Measurements from ENCODE around the gene GTF2H2C.
A peak's percentile ranks its signal among the peaks of the same experiment; 100 is the strongest.
"Not testable (repeated sequence)": the region's sequence is repeated elsewhere in the genome, so short reads cannot be mapped to it uniquely, and the experiment has no call there.

Gene GTF2H2C

GRCh38 chr5:69531406-69531801, 28.6 kb upstream of the GTF2H2C start:
- no peak overlapping the region for H3K4me3 ChIP-seq (ENCODE audit: control insufficient read depth, low read depth, low read length)
- no peak for TF ChIP-seq CTCF (conservative IDR thresholded peaks at IDR 0.05; ENCODE audit: control insufficient read depth, insufficient read depth, low read depth, low read length)
- DNase-seq (ENCODE audit: low read depth), result no peak

GRCh38 chr5:69537911-69538310, 22.1 kb upstream of the GTF2H2C start:
- H3K4me3 ChIP-seq (ENCODE audit: control insufficient read depth, low read depth, low read length); DNase-seq (ENCODE audit: low read depth): not testable (repeated sequence)

GRCh38 chr5:69538735-69539134, 21.3 kb upstream of the GTF2H2C start:
- DNase-seq (ENCODE audit: low read depth); H3K4me3 ChIP-seq (ENCODE audit: control insufficient read depth, low read depth, low read length): not testable (repeated sequence)

GRCh38 chr5:69541347-69541746, 18.6 kb upstream of the GTF2H2C start:
- DNase-seq (ENCODE audit: low read depth); H3K4me3 ChIP-seq (ENCODE audit: control insufficient read depth, low read depth, low read length): not testable (repeated sequence)

GRCh38 chr5:69542838-69543618, 17.0 kb upstream of the GTF2H2C start:
- not testable (repeated sequence) for DNase-seq (ENCODE audit: low read depth); H3K4me3 ChIP-seq (ENCODE audit: control insufficient read depth, low read depth, low read length)

GRCh38 chr5:69544602-69545001, 15.4 kb upstream of the GTF2H2C start:
- H3K4me3 ChIP-seq (ENCODE audit: control insufficient read depth, low read depth, low read length); DNase-seq (ENCODE audit: low read depth): not testable (repeated sequence)

- DNase-seq (ENCODE audit: low read depth), result peak; percentile 9
- H3K4me3 ChIP-seq (ENCODE audit: control insufficient read depth, low read depth, low read length), result peak overlapping the region; percentile 43
Observed at GRCh38 chr5:69560587-69561431, 818 bp downstream of the GTF2H2C start.

DNA sequence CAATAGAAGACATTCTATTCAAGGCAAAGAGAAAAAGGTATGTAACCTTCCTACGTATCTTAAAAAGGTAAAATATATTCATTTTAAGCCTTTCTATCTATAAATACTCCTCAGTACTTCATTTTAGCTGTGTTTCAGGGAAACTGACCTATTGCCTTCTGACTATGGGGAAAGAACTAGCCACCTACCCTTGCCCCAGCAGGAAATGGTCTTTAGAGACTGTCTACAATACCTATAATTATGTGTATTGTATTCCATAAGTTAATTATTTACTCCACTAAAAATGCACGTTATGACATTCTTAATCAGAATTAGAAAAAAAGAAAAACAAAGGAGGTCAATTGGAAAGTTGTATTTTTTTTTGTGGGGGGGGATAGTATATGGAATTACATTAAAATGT, 6.2 kb downstream of the GTF2H2C start:
- not testable (repeated sequence) for H3K4me3 ChIP-seq (ENCODE audit: control insufficient read depth, low read depth, low read length); DNase-seq (ENCODE audit: low read depth)

DNA sequence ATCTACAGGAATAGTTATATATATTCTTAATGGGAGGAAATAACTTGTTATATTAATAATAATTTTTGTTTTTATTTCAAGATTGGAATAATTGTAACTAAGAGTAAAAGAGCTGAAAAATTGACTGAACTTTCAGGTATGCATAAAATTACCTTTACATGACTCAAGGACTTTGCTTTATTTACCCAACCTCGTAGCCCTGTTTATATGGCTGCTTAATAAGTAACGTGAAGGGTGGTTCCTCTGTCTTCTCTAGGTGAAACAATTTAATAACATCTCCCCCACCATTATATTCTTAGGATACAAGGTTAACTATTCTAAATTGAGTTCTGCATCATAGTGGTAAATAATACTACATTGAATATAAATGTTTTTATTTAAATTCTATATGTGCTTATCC, 8.1 kb downstream of the GTF2H2C start:
- DNase-seq (ENCODE audit: low read depth); H3K4me3 ChIP-seq (ENCODE audit: control insufficient read depth, low read depth, low read length): not testable (repeated sequence)

GRCh38 chr5:69583356-69583755, 23.4 kb downstream of the GTF2H2C start:
- DNase-seq (ENCODE audit: low read depth); H3K4me3 ChIP-seq (ENCODE audit: control insufficient read depth, low read depth, low read length): not testable (repeated sequence)

DNA sequence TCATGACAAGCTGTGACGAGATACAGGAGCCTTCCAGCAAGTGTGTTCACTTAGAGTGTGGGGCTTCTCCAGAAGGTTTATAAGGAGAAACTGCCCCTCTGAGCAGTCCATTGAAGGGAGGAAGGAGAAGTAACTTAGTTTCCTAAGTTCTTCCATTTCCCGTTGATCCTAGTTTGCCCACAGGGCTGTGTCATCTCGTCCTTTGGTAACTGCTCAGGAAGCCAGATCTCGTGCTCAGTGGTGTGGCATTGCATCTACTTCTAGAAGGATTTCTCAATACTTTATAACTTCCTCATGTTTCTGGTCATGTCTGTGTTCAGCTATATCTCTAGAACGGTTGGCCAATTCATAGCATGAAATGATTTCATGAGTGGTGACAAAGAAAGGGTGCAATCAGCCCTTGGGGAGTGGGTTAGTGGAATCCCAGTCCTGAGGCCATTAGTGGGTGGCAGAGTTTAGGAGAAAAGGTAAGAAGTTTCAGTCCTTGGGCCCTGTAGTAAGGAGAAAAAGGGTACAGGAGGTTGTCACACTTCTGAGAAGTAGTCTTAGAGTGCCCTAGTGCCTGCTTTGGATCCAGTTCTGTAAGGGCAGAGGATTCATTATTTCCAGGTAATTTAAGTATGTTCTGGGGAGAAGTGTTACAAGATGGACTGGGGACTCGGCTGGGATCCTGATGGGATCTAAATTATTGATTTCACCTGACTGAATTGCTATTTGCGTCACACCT, 36.3 kb downstream of the GTF2H2C start:
- DNase-seq (ENCODE audit: low read depth); H3K4me3 ChIP-seq (ENCODE audit: control insufficient read depth, low read depth, low read length): not testable (repeated sequence)

DNA sequence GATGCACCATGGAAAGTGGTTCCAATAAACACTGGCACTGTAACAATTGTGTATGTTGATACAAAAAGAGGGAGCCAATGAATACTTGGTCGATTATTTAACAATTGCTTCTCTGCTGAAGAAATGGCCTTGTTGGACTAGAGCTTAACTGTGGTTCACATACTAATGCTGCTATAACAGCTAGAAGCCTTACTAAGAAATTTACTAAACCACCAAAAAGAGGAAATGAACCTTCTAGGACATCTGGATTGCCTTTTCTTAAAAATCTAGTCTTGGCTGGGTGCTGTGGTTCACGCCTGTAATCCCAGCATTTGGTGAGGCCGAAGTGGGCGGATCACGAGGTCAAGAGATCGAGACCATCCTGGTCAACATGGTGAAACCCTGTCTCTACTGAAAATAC, 42.0 kb downstream of the GTF2H2C start:
- DNase-seq (ENCODE audit: low read depth); H3K4me3 ChIP-seq (ENCODE audit: control insufficient read depth, low read depth, low read length): not testable (repeated sequence)

DNA sequence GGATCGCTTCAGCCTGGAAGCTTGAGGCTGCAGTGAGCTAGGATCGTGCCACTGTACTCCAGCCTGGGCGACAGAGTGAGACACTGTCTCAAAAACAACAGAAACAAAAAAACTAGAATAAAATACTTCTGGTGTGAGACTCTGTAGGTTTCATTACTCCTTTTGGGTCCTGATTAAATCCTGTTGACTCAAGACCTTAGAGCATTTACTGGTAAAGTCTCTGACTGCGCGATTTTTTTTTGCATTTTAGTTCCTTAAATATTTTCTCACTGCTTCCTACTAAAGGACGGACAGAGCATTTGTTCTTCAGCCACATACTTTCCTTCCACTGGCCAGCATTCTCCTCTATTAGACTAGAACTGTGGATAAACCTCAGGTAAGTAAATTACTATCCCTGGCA, 46.8 kb downstream of the GTF2H2C start:
- DNase-seq (ENCODE audit: low read depth); H3K4me3 ChIP-seq (ENCODE audit: control insufficient read depth, low read depth, low read length): not testable (repeated sequence)

DNA sequence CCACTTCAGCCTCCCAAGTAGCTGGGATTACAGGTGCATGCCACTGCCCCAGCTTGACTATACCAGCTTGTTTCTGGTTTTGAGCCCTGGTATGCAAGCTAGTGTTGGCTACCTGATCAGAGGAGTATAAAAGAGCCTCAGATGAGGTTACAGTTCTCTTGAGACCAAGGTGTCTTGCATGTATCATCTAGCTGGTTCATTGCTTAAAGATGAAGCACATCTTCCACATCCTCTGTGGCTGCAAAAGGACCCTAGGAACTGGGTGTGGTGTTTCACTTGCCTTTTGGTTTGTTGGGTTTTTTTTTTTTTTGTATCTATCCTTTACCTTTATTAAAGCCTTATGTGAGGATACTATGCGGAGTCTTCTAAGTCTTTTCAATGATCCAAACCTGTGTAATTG, 47.8 kb downstream of the GTF2H2C start:
- not testable (repeated sequence) for H3K4me3 ChIP-seq (ENCODE audit: control insufficient read depth, low read depth, low read length); DNase-seq (ENCODE audit: low read depth)

DNA sequence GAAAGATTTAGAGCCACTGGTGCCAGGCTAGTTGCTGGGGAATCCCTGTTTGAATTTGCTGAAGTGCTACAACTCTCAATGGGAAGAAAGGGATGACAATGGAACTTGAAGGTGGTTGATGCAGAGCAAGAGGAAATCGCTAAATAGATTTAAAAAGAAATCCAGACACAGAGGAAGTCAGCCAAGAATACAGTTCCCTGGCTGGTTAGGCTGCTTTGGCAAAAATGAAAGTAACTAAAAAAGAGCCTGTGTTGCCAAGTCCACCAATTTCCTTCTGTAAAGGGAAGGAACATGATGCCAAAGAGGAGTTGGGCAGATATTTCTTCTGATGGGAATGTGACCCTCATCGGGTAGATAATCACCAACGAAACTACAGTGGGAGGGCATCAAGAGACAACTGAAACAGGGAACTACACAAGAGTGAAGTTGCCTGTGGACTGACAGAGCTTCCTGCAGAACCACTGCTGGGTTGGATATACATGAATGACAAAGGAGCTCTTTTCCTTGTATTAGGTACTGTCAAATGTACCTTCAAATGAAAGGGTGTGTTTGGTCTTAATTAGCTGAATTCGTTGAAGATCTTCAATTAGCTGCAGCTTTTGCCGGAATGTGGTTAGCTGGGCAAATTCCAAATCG, 49.0 kb downstream of the GTF2H2C start:
- H3K4me3 ChIP-seq (ENCODE audit: control insufficient read depth, low read depth, low read length); DNase-seq (ENCODE audit: low read depth): not testable (repeated sequence)

DNA sequence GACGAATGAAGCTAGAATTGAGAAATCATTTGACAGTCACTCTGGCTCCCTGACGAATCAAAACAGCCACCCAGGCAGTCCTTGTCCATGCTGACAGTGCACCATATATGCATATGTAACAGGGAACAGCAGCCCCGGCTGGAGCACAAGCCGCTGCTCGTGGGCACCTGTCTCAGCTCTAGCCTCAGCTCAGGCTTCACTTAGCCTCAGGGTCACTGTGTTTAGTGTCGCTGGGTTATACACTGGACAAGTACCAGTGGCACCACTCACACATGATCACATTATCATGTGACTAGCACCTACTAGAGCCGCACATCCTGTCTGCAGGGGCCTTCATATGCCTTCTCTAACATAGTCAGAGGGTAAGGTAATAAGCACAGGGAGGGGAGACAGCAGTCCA, 54.9 kb downstream of the GTF2H2C start:
- DNase-seq (ENCODE audit: low read depth); H3K4me3 ChIP-seq (ENCODE audit: control insufficient read depth, low read depth, low read length): not testable (repeated sequence)

DNA sequence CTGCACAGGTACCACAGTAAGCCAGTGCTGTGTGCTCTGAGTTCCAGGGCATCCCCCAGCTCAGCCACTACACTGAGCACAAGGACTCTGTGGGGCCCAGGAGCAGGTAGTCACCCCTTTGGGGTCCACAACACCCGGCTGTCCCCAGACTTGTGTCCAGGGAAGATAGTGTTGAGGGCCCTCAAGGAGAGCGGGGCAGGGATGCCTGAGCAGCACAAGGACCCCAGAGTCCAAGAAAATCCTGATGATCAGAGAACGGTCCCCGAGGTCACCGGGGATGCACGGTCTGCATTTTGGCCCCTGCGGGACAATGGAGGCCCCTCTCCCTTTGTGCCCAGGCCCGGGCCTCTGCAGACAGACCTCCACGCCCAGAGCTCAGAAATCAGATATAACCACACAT, 71.9 kb downstream of the GTF2H2C start:
- not testable (repeated sequence) for DNase-seq (ENCODE audit: low read depth); H3K4me3 ChIP-seq (ENCODE audit: control insufficient read depth, low read depth, low read length)

Data from fibroblast of mammary gland (primary cell).